Esophagus muscularis mucosa (tissue), 4 donors: Measurements from ENCODE around the gene ELAVL3. TPM values are rescaled to one million over a fixed set of nuclear protein-coding genes. Genes with fewer than 3 reads are reported as not detected.
"Not testable (repeated sequence)": the region's sequence is repeated elsewhere in the genome, so short reads cannot be mapped to it uniquely, and the experiment has no call there.

Source experiments
- DNase-seq: peaks from one replicate; pipeline ENCODE4 v3.0.0-alpha.2; 2017; ENCODE audit errors: extremely low spot score
- H3K27ac ChIP-seq, 4 donors: fragments of 200-600 bp; sonication (generic); replicated peaks in 1 of 4; 1 replicate in 3 of 4; 2 replicates in 1 of 4; pipeline ENCODE4 v1.5.1; 2016 to 2019; ENCODE audit warnings: mild to moderate bottlenecking in 1 of 4
- H3K27me3 ChIP-seq, 4 donors: fragments of 200-600 bp; sonication (generic); one replicate each; pipeline versions ENCODE4 v1.5.1 to v1.6.0; 2016 to 2019
- H3K36me3 ChIP-seq, 4 donors: fragments of 200-600 bp; sonication (generic); one replicate each; pipeline ENCODE4 v1.5.1; 2016 to 2019
- H3K4me1 ChIP-seq, 4 donors: fragments of 200-600 bp; sonication (generic); one replicate each; pipeline ENCODE4 v1.5.1; 2016 to 2019
- H3K4me3 ChIP-seq, 4 donors: fragments of 200-600 bp; sonication (generic); 1 replicate in 2 of 4; 2 replicates in 2 of 4; pipeline ENCODE4 v1.5.1; 2016 to 2019; ENCODE audit warnings: mild to moderate bottlenecking in 4 of 4, moderate library complexity in 1 of 4
- H3K9me3 ChIP-seq, 4 donors: fragments of 200-600 bp; sonication (generic); 1 replicate in 3 of 4; 2 replicates in 1 of 4; pipeline ENCODE4 v1.5.1; 2016 to 2019
- EP300 ChIP-seq: sonication (generic); formaldehyde crosslinking; IDR thresholded peaks from one replicate; pipeline ENCODE4 v1.6.1; 2017; ENCODE audit warnings: antibody characterized with exemption
- POLR2A ChIP-seq: fragments of 450-650 bp; IDR thresholded peaks from one replicate; pipeline ENCODE4 v1.6.1; 2017; ENCODE audit warnings: antibody characterized with exemption, moderate library complexity, mild to moderate bottlenecking, low read depth
- POLR2AphosphoS5 ChIP-seq, 2 donors: sonication (generic); formaldehyde crosslinking; IDR thresholded peaks; one replicate each; pipeline ENCODE4 v1.6.1; 2017; ENCODE audit warnings: antibody characterized with exemption in 2 of 2
- WGBS: methylation state at CpG from one replicate; pipeline ENCODE4 v1.1.5; 2018; 5-methylcytosine and 5-hydroxymethylcytosine counted together
- intact Hi-C: fragments of 100-400 bp; cut with DNase I; formaldehyde crosslinking; loops from one replicate; pipeline ENCODE4 v1.15.1; 2023
- total RNA-seq, 4 donors: library from RNA; depleted of rRNA; stranded (reverse); fragments of >200 nt; gene quantifications; one replicate each; pipeline versions ENCODE4 v1.1.0 to v1.2.1, GENCODE V29; 2016
- TF ChIP-seq, protein P1 (sequence below), 3 experiments: fragments of 200-600 bp in 2 of 3; fragments of 450-650 bp in 1 of 3; sonication (generic) in 2 of 3; IDR thresholded peaks; one replicate each; pipeline ENCODE4 v1.5.1; 2017 to 2019; ENCODE audit warnings: antibody characterized with exemption in 3 of 3, mild to moderate bottlenecking in 2 of 3, moderate library complexity in 1 of 3

The ELAVL3 gene
- total RNA-seq, 4 donors from 2014 or later, result under 0.01 to 0.69 (median 0.31) TPM

DNA sequence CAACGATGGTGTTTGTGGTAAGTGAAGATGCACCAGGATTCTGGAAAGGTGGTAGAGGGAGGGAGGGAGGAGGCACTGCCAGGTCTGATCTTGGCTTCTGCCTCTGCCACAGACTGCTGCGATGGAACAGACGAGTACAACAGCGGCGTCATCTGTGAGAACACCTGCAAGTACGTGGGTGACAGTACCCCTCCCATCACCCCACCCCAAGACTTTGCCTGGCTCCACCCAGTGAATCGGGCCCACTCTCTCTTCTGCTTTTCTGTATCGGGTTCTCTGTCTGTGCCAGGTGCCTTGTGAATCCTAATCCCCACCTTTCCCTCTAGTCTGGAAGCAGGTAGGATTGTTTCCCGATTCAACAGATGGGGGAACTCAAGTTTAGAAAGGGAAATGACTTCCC lies 42.9 kb downstream of the ELAVL3 start:
- 91% methylated on average over 9 of the region's 9 CpGs for WGBS
- H3K27ac ChIP-seq, result no peak overlapping the region
- H3K27me3 ChIP-seq, result no peaks in the 10 kb centered on the region
- DNase-seq, result no peak
- peaks cover 17 to 27% (median 20%) of the 10 kb centered on the region in 4 donors for H3K4me1 ChIP-seq
- TF ChIP-seq EP300 (no peak), POLR2AphosphoS5 (IDR thresholded peaks at IDR 0.05) (no peak), POLR2A (no peak)
- TF ChIP-seq, protein P1, sequence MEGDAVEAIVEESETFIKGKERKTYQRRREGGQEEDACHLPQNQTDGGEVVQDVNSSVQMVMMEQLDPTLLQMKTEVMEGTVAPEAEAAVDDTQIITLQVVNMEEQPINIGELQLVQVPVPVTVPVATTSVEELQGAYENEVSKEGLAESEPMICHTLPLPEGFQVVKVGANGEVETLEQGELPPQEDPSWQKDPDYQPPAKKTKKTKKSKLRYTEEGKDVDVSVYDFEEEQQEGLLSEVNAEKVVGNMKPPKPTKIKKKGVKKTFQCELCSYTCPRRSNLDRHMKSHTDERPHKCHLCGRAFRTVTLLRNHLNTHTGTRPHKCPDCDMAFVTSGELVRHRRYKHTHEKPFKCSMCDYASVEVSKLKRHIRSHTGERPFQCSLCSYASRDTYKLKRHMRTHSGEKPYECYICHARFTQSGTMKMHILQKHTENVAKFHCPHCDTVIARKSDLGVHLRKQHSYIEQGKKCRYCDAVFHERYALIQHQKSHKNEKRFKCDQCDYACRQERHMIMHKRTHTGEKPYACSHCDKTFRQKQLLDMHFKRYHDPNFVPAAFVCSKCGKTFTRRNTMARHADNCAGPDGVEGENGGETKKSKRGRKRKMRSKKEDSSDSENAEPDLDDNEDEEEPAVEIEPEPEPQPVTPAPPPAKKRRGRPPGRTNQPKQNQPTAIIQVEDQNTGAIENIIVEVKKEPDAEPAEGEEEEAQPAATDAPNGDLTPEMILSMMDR (IDR thresholded peaks at IDR 0.05), result no peak
- intact Hi-C loops, result loop anchor here (5.0 to 10.0 kb wide), 2 partner anchors 56 to 67 kb away; partner anchors contain the start of genes EPOR and ZNF653
- H3K4me3 ChIP-seq, result no peak overlapping the region
- peaks cover 35 to 66% (median 64%) of the 10 kb centered on the region in 4 donors for H3K36me3 ChIP-seq
- no peaks in the 10 kb centered on the region for H3K9me3 ChIP-seq

DNA sequence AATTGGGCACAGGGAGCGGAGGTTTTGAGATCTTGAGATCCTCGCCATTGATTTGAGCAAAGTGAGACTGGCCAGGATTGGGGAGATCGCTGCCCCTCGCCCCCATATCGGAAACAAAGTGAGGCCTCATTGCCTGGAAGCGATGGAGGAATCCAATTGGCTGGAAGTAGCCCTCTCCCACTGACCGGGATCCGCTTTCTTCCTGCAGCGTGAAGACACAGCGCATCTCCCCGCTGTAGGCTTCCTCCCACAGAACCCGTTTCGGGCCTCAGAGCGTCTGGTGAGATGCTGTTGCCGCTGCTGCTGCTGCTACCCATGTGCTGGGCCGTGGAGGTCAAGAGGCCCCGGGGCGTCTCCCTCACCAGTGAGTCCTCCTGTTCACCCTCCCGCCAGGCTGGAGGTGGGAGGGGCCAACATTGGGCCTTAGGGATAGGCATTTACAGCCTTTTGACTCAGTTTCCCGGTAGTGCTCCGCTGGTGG lies 45.0 kb downstream of the ELAVL3 start:
- H3K4me1 ChIP-seq, result peaks cover 17 to 27% (median 20%) of the 10 kb centered on the region in 4 donors
- H3K9me3 ChIP-seq, result no peaks in the 10 kb centered on the region
- intact Hi-C loops, result loop anchor here (5.0 to 10.0 kb wide), 2 partner anchors 54 to 69 kb away; partner anchors contain the start of genes EPOR and ZNF653
- no peak for DNase-seq
- TF ChIP-seq POLR2A (no peak), POLR2AphosphoS5 (IDR thresholded peaks at IDR 0.05) (no peak), EP300 (no peak)
- TF ChIP-seq, protein P1 (IDR thresholded peaks at IDR 0.05), result no peak
- 10% methylated on average over 4 of the region's 21 CpGs for WGBS
- peaks cover 25 to 45% (median 43%) of the 10 kb centered on the region in 4 donors for H3K36me3 ChIP-seq
- H3K27ac ChIP-seq, result peak overlapping the region; percentile 74 to 84 (median 80)
- peak overlapping the region; percentile 70 to 90 (median 76) for H3K4me3 ChIP-seq
- H3K27me3 ChIP-seq, result no peaks in the 10 kb centered on the region

DNA sequence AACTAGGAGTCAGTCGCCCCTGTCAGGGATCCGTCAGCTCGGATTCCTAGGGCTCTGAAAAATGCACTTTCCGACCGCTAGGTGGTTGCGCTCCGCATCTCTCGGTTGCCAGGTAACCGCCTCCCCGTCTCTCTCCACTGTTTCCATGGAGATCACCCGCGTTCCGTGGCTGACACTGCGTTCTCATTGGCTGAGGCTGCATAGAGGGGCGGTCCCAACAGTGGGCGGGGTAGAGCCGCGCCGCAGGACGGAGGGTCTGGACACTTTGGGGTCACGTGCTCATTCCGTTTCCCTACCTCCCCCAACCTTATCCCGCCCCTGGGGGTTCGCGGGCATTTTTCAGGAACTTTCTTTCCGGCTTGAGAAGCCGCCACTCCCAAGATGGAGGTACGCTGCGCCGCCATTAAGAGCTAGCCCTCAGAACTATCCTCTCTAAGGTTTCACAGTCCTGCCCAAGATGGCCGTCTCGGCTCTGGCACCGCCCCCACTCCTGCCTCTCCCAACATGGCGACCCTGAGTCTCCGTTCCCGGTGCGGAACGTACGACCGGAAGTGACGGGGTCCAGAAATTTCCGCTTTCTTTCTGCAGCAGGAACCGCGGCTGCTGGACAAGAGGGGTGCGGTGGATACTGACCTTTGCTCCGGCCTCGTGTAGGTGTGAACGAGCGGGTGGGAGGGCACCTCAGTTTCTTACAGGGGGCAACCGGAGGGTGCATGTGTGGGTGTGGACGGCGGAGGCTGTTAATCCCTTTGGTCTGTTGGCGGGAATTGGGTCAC lies 45.6 kb downstream of the ELAVL3 start, which contains the start of the genes ODAD3 and PRKCSH:
Gene ODAD3, minus strand, starts transcription at position 65 of the 776 bp plus-strand sequence. CDS start 105 bp downstream, outside the sequence.
Gene PRKCSH, plus strand, starts transcription at position 579 of the 776 bp plus-strand sequence. CDS start 483 bp downstream, outside the sequence.
- TF ChIP-seq POLR2AphosphoS5 (IDR thresholded peaks at IDR 0.05) (peak; percentile 95), POLR2A (no peak), EP300 (no peak)
- TF ChIP-seq, protein P1 (IDR thresholded peaks at IDR 0.05), result peak; percentile 72 to 94 (median 94)
- Histone ChIP-seq H3K4me3 (peak within 1 kb of the TSS; percentile 70 to 90 (median 76)), H3K27ac (peak within 1 kb of the TSS; percentile 74 to 84 (median 80)), H3K9me3 (no peaks in the 10 kb centered on the region), H3K4me1 (peaks cover 17 to 27% (median 20%) of the 10 kb centered on the region in 4 donors), H3K36me3 (peaks cover 25 to 39% (median 37%) of the 10 kb centered on the region in 4 donors), H3K27me3 (no peaks in the 10 kb centered on the region)
- DNase-seq, result peak; percentile 99
- 1% methylated on average over 37 of the region's 53 CpGs for WGBS
- intact Hi-C loops, result loop anchor here (5.0 to 10.0 kb wide), 2 partner anchors 53 to 70 kb away; partner anchors contain the start of genes EPOR and ZNF653

DNA sequence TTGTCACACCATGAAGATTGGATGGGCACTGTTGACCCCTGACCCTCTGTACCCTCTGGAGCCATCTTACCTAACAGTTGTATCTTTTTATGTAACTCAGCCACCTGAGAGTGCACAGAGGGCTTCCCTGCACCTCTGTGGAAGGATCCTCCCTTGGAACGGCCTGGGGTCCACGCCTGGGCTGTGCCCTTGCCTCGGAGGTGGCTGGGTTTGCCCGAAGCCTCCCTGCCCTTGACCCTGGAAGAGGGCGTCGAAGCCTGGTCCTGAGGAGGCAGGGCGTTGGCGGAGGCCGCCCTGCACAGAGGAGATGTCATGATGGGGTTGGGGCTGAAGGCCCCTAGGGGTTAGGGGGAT lies 46.2 kb downstream of the ELAVL3 start:
- WGBS, result no CpG with 5 or more reads among the region's 9 CpGs
- Histone ChIP-seq H3K9me3 (no peaks in the 10 kb centered on the region), H3K4me1 (peaks cover 17 to 27% (median 20%) of the 10 kb centered on the region in 4 donors), H3K27ac (peak overlapping the region; percentile 74 to 84 (median 80)), H3K4me3 (peak overlapping the region; percentile 70 to 90 (median 76)), H3K27me3 (no peaks in the 10 kb centered on the region), H3K36me3 (peaks cover 25 to 33% (median 31%) of the 10 kb centered on the region in 4 donors)
- intact Hi-C loops, result loop anchor here (5.0 to 10.0 kb wide), 2 partner anchors 52 to 70 kb away; partner anchors contain the start of genes EPOR and ZNF653
- DNase-seq, result no peak
- no peak for TF ChIP-seq POLR2AphosphoS5 (IDR thresholded peaks at IDR 0.05)
- TF ChIP-seq, protein P1 (IDR thresholded peaks at IDR 0.05), result no peak
- no peak for TF ChIP-seq EP300
- TF ChIP-seq POLR2A, result no peak

DNA sequence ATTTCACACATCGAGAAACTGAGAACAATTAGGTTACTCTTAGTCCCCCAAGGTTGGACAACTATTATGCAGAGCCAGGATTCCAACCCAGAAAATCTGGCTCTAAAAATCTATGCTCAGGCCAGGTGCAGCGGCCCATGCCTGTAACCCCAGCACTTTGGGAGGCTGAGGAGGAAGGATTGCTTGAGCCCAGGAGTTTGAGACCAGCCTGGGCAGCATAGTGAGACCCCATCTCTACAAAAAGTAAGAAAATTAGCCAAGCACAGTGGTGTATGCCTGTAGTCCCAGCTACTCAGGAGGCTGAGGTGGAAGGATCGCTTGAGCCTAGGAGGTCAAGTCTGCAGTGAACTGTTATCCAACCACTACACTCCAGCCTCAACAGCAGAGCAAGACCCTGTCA lies 47.3 kb downstream of the ELAVL3 start:
- not testable (repeated sequence) for DNase-seq, H3K4me3 ChIP-seq, H3K9me3 ChIP-seq, H3K27me3 ChIP-seq, H3K27ac ChIP-seq
- intact Hi-C loops, result loop anchor here (10.0 kb wide), 1 partner anchor 71 kb away; the partner anchor contains the start of gene ZNF653
- peaks cover 17 to 27% (median 20%) of the 10 kb centered on the region in 4 donors for H3K4me1 ChIP-seq
- 96% methylated on average over 3 of the region's 3 CpGs for WGBS
- peaks cover 18 to 23% (median 22%) of the 10 kb centered on the region in 4 donors for H3K36me3 ChIP-seq
